Hematopoietic multipotent progenitor cell treated with erythropoietin and hydrocortisone succinate and interleukin-3 and kit ligand, for 4 days (in vitro differentiated cells): ENCODE data around the gene RPTOR.

Source experiments
- DNase-seq: peaks from one replicate; pipeline ENCODE4 v3.0.0-alpha.2; 2015

The RPTOR gene

DNA sequence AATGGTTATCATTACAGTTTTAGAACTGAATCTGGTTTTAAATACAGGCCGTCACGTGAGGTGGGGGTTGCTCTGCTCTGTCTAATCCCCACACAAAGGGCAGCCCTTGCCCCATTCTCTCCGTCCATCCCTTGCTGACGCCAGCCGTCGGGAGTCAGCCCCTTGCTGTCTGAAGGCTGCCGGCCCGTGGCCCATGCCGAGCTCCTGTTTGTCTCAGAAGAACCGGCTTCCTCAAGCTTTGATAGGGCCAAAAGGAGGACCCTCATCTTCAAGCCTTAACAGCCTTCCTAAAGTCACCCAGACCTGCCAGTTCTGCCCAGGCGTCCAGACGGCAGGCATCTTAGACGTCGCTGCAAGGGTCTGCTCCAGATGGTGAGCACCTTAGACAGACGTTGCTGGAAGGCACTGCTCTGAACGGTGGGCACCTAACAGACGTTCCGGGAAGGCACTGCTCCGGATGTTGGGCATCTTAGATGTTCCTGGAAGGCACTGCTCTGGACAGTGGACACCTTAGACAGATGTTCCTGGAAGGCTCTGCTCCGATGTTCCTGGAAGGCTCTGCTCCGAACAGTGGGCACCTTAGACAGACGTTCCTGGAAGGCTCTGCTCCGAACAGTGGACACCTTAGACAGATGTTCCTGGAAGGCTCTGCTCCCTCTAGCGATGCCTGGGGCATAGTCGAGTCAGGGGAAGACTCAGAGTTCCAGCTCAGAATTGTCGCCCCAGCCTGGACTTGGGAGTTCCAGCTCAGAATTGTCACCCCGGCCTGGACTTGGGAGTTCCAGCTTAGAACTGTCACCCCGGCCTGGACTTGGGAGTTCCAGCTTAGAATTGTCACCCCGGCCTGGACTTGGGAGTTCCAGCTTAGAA, 411.9 kb downstream of the RPTOR start:
- no peak for DNase-seq

DNA sequence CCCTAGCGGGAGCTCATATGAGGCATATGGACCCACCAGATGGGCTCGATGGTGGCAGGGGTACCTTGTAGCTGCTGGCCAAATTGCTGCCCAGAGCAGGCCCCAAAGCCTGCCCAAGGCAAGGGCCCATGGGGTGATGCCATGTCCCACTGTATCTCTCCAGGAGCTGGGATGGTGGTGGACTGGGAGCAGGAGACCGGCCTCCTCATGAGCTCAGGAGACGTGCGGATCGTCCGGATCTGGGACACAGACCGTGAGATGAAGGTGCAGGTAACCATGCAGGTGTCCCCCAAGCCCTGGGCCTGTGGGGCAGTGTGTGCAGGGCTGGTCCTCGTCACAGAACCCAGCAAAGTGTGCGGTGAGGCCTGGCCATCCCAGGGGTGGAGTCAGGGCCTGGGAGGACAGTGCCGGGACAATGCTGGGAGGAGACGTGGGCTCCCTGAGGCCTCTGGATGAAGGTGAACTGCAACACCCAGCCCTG, 412.9 kb downstream of the RPTOR start:
- DNase-seq: no peak

DNA sequence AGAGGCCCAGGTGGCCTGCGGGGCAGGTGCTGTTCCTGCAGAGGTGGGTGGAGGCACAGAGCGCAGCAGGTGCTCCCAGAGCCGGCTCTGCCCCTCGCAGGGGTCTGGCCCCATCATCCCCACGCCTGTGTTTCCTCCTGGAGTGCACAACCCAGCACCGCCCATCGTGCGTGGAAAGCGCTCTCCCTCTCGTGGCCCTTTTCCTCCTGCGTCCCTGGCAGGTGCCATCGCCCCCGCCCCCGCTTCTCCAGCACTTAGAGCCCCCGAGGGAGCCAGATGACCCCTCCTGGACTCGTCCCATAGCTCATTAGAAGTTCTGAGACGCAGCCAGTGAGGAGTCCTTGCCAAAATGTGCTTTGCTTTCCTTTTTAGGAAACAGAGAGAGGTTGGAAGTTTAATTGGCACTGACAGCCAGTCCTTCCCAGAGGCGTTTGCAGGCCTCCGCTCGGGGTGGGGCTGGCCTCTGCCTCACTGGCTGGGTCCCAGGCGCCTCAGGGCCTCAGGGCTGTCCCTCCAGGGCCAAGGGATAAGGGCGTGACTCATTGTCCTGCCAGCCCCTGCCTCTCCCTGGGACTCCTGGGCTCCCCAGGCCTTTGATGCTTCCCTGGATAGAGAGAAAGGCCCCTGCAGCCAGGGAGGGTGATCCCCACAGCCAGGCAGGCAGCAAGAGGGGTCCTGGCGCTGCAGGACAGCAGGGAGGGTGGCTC, 414.8 kb downstream of the RPTOR start:
- no peak for DNase-seq

DNA sequence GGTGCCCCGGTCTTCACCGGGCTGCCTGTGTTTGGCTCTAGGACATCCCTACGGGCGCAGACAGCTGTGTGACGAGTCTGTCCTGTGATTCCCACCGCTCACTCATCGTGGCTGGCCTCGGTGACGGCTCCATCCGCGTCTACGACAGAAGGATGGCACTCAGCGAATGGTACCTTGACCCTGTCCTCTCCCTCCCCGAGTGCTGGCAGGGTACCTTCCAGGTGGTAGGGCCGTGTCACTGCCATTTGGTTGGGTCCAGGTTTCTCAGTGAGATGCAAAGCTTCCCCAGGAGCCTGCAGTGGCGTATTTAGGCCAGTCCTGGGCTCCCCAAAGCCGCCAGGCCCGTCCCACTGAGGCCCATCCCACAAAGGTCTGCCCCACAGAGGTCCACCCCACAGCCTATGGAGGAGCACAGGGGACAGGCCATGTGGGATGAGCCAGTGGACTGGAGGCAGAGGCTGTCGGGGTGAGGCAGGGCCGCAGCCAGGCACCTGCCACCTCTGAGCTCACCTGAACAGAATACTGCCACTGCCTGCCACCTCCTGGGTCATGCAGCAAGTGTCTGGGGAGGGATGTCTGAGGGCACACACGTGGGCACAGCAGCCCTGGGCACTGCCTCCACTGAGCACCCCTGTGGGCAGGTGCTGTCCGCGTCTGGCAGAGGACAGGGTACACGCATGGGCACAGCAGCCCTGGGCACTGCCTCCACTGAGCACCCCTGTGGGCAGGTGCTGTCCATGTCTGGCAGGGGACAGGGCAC, 415.6 kb downstream of the RPTOR start:
- no peak for DNase-seq

DNA sequence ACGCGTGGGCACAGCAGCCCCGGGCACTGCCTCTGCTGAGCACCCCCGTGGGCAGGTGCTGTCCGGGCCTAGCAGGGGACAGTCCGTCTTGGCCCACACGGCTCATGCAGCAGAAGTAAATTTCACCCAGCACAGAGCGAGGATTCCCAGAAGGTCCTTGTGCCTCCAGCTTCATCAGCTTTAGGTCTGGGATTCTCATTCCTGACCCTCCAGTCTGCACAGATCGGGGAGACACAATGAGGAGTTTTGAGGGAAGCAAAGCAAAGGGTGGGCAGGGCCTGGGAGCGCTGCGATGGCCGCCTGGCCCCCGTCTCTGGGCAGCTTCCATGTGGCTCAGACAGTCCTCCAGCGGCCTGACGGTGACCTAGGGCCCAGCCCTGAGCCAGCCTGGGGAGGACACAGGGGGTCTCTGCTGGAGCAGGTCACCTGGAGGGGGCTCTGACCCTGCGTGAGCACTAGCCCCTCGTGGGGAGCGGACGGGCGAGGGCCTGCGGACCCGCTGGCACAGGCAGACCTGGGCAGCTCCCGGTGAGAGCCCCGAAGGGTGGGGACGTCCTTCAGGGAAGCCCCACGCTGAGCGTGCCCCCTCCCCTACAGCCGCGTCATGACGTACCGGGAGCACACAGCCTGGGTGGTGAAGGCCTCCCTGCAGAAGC, 416.3 kb downstream of the RPTOR start:
- DNase-seq: no peak

DNA sequence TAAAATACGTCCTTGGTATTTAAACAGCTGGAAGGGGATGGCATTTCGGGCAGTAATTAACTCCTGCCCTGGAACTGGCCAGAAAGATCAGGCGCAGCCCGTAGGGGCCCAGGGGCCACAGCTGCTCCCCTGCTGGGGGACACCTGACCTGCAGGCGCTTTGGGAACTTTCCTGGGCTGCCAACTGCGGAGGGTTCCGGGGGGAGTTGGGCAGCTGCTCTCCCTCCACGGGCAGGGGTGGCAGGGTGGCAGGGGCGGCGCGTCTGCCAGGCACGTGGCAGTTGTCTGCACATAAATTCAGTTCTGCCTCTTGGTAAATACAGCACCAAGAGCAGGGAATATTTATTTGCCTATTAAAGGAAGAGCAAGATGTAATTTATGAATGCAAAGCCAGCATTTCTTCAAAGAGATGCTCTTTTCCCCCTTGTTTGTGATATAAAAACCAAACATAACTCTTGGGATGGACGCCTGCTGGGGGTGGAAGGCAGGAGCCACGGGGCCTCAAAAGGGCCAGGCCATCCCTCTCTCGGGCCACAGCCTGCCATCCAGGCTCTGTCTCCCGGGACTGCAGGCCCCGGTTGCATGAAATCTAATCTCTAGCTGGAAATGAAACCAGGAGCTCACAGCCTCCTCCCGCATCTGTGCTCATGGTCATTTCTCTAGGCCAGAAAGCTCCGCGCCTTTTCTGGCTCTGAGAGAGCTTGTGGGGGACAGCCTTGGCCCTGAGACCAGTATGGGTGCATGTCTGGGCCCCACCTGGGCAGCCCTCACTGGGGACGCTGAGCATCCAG, 417.1 kb downstream of the RPTOR start:
- no peak for DNase-seq

DNA sequence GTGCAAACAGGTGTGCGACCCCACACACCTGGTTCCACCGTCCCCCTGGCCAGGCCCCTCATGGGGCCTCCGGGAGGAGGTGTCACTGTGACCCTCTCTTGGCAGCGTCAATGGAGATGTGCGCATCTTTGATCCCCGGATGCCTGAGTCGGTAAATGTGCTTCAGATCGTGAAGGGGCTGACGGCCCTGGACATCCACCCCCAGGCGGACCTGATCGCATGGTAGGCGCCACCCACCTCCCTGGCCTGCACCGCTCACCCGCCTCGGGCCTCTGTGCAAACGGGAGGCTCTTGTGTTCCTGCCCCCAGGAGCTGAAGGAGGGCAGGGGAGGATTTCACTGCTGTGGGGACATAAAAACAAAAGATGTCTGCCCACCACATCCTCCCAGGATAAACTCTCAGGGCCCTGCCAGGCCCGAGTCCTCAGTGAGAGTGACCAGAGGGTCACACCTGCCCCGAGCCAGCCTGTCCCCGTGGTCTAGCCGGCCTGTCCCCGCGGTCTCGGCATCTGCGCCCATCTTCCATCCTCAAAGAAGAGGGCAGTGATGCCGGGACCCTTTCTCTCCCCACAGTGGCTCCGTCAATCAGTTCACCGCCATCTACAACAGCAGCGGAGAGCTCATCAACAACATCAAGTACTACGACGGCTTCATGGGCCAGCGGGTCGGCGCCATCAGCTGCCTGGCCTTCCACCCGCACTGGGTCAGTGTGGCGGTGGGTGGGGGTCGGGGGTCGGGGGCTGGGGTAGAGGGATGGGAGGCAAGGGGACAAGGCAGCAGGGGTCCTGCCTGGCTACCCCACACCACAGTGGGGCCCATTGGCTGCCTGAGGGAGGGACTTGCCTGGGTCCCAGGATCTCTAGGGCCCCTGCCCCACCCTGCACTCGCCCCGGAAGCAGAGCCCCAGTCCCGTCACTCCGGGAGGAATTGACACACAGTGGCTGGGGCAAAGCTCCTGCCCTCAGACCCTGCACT, 418.0 kb downstream of the RPTOR start:
- DNase-seq: no peak

DNA sequence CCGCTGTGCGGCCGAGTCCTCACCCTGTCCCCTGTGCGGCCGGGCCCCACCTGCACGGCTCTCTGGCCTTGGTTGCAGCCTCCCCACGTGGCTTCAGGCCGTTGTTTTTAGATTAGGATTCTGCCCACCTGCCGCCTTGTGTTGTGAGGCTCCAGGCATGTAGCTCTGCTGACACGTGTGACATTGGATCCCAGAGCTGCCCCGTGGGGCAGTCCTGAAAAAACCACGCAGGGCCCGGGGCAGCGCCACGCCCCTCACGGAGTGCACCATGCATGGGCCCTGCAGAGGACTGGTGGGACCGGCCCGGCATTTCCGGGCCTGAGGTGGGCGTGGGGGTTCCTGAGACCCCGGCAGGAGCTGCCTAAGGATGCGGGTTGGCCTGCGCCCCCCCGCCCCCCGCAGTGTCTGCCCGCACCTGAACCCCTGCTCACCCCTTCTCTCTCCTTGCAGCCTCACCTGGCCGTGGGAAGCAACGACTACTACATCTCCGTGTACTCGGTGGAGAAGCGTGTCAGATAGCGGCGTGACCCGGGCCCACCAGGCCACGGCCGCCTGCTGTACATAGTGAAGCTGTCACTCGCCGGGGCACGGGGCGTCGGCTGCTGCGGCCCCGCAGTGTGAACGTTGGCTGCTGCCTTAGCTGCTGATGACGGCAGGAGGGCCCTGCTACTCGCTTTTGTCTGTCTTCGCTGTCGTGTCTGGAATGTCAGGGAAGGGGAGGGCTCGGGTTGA, 419.3 kb downstream of the RPTOR start:
- no peak for DNase-seq

DNA sequence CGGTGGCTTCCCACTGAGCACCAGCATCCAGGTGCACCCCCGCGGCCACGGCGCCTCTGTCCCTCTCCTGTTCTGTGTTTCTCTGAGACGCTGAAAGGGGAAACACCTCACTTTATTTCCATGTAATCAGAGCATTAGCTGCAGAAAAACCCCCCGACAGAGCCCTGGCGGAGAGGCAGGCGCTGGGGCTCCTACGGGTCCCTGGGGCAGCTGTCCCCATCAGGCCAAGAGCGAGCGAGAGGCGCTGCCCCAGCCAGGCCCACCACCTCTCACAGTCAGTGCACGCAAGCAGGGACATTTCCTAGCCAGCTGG, 419.9 kb downstream of the RPTOR start:
- DNase-seq: no peak

DNA sequence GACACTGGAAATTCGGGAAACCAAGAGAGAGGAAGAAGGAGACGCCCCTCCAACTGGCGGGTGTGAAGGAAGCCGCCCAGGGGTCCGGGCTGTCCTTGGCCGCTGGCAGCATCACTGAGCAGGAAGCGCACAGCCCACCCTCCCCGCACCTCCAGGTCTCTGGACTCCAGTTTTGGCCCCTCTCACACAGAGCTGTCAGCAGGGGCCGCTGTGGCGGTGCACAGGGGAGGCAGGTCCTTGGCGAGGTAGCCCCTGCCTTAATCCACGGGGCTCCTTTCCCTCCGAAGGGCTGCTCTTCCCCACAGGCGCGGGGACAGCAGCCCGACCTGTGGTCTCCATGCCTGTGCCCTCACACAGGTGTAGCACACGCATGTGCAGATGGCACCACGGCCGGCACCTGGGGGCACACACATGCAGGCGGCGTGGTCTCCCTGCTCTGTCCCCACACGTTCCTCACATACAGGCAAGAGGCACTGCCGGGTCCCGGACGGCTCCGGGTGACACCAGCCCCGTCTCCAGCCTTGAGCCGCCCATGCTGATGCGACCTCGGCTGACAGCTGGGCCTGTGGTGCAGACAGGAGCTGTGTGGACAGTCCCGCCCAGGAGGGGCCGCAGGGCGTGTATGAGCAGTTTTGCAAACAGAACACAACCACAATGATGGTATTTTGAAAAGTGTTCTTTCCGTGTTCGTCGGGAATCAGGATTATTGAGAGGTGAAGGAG, 420.4 kb downstream of the RPTOR start:
- no peak for DNase-seq

DNA sequence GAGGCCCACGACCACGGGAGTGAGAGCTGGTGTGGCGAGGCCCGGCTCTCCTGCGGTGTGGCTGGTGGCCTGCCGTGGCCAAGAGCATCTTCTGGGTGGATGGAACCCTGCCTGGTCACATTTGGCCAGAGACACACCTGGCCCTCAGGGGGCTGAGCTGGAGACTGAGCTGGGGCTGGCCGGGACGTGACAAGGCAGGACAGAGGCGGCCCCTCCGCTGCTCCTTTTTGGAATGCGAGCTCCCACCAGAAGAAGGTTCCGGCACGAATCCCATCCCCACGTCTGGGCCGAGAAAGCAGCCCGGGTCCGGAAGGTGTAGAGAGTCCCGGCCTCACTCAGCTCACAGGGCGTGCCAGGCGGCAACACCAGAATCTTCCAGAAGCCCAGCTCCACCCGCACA, 421.0 kb downstream of the RPTOR start:
- no peak for DNase-seq

DNA sequence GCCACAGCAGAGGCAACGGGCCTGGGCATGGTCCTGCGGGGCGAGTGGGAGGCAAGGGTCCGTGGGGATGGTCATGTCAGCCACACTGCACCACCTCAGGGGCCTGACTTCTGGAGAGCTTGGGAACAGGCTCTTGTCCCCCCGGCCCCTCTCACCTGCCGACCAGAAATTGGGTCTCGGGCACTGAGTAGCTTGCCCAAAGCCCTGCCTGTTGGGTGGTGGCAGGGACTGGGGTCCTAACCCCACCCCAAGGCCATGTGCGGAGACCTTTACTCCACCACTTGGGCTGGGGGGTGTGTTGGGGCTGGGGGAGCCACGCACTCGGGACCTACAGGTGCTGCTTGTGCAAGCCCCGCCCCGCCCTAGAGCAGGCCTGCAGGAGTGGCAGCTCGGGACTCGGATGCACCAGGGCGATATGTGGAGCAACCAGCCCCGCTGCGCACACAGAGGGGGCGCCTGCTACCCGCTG, 422.8 kb downstream of the RPTOR start:
- DNase-seq: no peak

DNA sequence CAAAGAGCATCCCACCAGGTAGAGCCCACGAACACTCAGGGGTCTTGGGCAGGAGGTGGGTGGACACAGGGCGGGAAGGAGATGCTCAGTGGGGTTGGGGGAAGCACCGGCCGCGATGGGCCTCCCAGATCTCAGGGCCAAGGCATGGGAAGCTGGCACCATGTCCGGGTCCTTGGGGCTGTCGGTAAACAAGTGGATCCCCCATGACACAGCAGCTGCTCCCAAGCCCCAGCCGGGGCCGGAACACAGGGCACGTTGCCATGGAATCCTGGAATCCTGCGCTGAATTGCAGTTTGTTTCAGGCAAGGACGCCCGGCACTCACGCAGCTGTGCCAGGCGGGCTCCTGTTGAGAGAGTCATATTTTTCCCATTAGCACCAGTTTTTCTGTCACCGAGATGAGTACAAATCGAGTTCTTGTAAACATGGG, 424.0 kb downstream of the RPTOR start:
- DNase-seq: no peak

DNA sequence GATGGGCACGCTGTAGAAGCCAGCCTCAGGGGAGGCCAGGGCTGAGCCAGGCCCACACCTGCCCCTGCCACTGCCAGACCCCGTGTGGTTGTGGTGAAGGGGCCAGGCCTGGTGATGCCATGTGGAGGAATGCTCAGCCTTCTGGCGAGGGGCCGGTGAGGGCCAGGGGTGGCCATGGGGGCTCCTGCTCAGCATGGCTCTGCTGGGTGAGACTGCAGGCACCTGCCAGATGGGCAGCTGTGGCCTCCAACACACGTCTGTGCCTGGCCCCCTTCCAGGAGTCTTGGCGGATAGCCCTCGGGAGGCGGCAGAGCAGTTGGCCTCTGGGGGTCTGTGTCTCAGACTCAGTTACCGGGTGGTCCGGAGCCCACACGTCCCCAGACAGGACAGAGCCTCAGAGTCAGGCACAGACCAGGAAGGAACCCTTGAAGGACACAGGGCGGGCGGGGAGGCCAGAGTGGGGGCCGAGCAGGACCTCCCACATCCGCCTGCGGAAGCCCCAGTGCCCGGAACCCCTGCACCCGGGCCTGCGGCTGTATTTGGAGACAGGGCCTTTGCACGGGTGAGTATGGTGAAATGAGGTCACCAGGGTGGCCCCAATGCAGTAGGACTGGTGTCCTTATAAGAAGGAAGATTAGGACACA, 424.5 kb downstream of the RPTOR start:
- peak; percentile 48 for DNase-seq

DNA sequence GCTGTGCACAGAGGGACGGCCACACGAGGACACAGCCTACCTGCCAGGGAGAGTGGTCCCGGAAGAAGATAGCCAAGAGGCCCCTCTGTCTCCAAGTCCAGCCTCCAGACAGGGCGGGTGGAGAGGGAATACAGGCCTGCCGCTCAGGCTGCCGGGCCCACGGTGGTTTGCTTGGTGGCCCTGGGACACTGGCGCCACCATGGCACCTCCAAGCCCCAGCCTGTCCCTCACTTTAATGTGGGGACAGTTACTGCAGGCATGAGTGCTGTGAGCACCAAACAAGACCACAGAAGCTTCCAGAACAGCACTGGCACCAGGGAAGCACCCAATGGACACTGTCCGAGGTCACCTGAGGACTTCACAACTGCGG, 425.0 kb downstream of the RPTOR start:
- no peak for DNase-seq

DNA sequence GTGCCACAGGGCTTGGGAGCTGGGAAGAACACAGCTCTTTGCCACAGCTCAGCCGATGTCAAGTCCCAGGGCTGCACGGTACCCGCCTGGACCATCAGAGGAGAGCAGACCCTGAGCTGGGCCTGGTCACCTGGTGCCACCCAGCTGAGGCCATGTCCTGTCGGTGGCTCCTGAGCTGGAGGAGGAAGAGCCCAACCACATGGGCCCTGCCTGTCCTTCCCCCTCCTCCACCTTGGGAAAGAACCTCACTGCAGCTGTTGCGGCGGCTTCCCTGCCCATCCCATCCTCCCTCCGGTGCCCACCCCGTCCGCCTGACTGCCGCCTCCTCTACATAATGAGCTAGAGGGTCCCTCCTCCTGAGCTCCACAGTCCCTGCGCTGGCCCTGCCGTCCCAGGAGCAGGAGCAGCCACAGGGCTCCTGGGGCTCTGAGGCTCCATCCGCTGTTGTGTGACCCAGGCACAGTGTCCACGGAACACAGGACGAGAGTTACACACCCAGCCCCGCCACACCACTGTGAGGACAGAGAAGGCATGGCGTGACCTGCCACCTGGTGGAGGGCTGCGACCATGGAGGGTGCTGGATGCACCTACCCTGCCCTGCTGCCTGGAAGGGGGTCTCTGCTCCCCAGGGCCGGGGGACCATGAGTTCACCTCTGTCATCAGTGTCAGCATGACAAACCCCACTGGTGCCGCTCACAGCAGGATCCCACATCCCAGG, 425.6 kb downstream of the RPTOR start:
- peak; percentile 62 for DNase-seq

DNA sequence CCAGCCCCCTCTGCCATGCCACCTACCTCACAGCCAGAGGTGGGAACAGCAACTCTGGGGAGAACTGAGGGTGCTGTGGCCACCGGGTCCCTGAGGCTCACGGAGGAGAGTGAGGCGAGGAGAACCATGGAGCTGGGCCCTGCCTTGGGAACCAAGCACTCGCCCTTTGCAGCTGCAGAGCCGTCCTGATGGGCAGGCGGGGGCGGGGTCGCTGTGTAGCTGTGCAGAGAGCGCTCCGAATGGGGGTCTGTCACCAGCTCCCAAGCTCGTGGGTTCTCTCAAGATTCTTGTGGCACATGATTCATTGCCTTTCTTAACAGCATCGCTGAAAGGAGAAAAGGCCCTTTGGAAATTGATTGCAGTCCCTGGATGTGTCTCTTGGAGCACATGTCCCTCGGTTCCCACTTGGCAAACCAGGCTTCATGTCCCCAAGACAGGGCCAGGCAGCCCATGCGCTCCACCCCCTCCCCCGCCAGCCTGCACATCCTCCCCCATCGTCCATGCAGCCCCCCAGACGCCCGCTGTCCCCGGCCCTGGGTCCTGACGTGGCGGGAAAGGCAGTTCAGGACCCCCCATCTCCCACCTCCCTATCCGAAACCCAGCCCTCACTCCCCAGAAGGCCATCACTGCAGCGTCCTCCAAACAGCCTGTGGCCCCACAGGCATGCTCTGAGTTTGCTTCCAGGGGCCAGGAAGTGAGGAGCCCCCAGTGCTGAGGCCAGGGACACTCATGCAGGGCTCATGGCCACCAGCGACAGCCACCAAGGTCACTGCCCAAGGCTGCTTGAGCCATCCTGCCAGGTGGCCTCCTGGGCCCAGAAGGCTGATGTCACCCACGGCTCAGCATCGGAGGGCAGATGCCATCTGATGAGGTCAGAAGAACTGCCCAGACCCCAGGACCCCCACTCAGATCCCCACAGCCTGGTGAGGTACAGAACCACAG, 426.4 kb downstream of the RPTOR start:
- DNase-seq: no peak
